ENCODE results near the gene HEPN1. TPM values are rescaled to one million over a fixed set of nuclear protein-coding genes. Genes with fewer than 3 reads are reported as not detected.

HEPN1 gene
- total and polyA plus RNA-seq, 3 donors from 2014 or later, result not detected

DNA sequence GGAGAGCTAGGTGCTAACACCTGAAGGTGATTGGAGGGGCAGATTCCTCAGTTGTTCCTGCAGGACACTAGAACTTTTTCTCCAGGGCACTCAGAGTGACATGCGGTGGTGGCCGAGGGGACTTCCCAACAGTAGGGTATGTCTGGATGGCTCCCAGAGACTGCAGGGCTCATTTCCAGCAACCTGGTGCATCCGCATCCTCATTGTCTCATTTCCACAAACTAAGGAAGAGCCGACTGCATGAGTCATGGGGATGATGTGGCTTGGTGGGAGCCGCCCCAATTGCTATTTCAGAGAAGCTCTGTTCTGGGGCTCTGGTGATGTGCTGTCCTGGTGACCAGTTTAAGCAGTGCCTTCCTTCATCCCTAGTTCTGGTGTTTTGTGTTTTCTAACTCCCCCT lies 18.6 kb upstream of the HEPN1 start:
- 80 to 91% methylated on average over 5 of the region's 5 CpGs for WGBS, 2 donors
- no peaks in the 10 kb centered on the region for H3K9me3 ChIP-seq

GRCh38 chr11:124902616-124903015 lies 16.4 kb upstream of the HEPN1 start:
- H3K4me1 ChIP-seq, result peaks cover 17% of the 10 kb centered on the region
- no peak overlapping the region for H3K27ac ChIP-seq
- H3K9me3 ChIP-seq, result no peaks in the 10 kb centered on the region
- H3K36me3 ChIP-seq (ENCODE audit: low read depth, missing control alignments), result no peaks in the 10 kb centered on the region
- no peak overlapping the region for H3K4me3 ChIP-seq
- DNase-seq, result no peak
- 94 to 100% methylated on average over 1 of the region's 1 CpG for WGBS, 2 donors
- intact Hi-C loops (cut with DNase I; ENCODE audit: low total_unique reads), result no loop called here
- H3K27me3 ChIP-seq, result no peaks in the 10 kb centered on the region
- TF ChIP-seq CTCF (IDR thresholded peaks at IDR 0.05), result no peak
- no peak for TF ChIP-seq POLR2A (IDR thresholded peaks at IDR 0.05)

More for the DNA sequence above, 18.6 kb upstream of the HEPN1 start:
- Histone ChIP-seq H3K27ac (no peak overlapping the region), H3K4me1 (peaks cover 26% of the 10 kb centered on the region), H3K27me3 (no peaks in the 10 kb centered on the region), H3K36me3 (ENCODE audit: low read depth, missing control alignments) (no peaks in the 10 kb centered on the region), H3K4me3 (no peak overlapping the region)
- intact Hi-C loops (cut with DNase I; ENCODE audit: low total_unique reads), result no loop called here
- no peak for DNase-seq
- TF ChIP-seq CTCF (IDR thresholded peaks at IDR 0.05) (no peak), POLR2A (IDR thresholded peaks at IDR 0.05) (no peak)

- WGBS, 2 donors, result 75 to 89% methylated on average over 3 of the region's 3 CpGs
- H3K9me3 ChIP-seq, result no peaks in the 10 kb centered on the region
- no peak overlapping the region for H3K27ac ChIP-seq
- no peak for DNase-seq
- TF ChIP-seq POLR2A (IDR thresholded peaks at IDR 0.05), result no peak
- no peak for TF ChIP-seq CTCF (IDR thresholded peaks at IDR 0.05)
- H3K4me1 ChIP-seq, result peaks cover 3% of the 10 kb centered on the region
- H3K36me3 ChIP-seq (ENCODE audit: low read depth, missing control alignments), result no peaks in the 10 kb centered on the region
- no peaks in the 10 kb centered on the region for H3K27me3 ChIP-seq
- no peak overlapping the region for H3K4me3 ChIP-seq
- intact Hi-C loops (cut with DNase I; ENCODE audit: low total_unique reads), result no loop called here
Observed at GRCh38 chr11:124915541-124916369, 3.3 kb upstream of the HEPN1 start.

DNA sequence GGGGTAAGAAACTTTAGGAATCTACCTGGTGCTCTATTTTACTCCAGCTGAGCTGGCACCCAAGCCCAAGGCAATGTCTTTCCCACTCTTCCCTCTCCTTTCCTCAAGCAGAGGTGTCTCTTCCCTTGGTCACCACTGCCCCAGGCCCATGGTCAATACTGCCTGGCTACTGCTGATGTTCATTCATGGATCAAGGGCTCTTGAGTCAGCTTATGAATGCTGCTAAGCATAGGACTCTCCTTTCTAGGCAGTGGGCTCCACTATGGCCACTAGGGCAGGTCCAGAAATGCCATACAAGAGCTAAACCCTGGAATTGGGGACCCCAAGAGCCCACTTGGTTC lies 2.7 kb upstream of the HEPN1 start:
- Histone ChIP-seq H3K36me3 (ENCODE audit: low read depth, missing control alignments) (no peaks in the 10 kb centered on the region), H3K27ac (no peak overlapping the region), H3K4me3 (no peak overlapping the region), H3K9me3 (no peaks in the 10 kb centered on the region), H3K4me1 (peaks cover 3% of the 10 kb centered on the region), H3K27me3 (no peaks in the 10 kb centered on the region)
- DNase-seq, result no peak
- no peak for TF ChIP-seq CTCF (IDR thresholded peaks at IDR 0.05)
- TF ChIP-seq POLR2A (IDR thresholded peaks at IDR 0.05), result no peak
- intact Hi-C loops (cut with DNase I; ENCODE audit: low total_unique reads), result no loop called here

DNA sequence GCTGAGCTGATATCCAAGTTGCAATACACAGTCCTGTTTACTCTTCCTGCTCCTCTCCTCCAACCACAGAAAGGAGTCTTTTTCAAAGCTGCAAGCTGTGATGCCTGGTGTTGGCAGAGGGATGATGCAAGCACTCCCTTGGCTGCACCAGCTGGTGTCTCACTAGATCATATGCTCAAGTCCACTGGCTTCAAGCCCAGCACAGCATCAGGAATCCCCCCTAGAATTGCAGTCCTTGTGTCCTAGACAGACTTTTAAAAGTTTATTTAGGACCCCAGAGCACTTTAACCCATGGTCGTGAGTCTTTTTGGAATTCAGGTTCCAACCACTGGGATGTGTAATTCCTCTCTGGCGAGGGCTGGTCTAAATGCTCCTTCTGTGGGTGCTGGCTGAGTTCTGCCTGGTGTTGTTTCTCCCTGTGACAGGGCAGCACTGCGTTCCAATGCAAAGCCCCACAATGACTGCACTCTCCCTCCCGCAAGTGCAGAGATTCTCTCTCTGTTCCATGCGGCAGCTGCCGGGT lies 1.9 kb upstream of the HEPN1 start:
- WGBS, 2 donors, result 83 to 89% methylated on average over 6 of the region's 6 CpGs
- no peak overlapping the region for H3K4me3 ChIP-seq
- TF ChIP-seq POLR2A (IDR thresholded peaks at IDR 0.05) (no peak), CTCF (IDR thresholded peaks at IDR 0.05) (no peak)
- no peaks in the 10 kb centered on the region for H3K36me3 ChIP-seq (ENCODE audit: low read depth, missing control alignments)
- no peak for DNase-seq
- no peaks in the 10 kb centered on the region for H3K27me3 ChIP-seq
- no peaks in the 10 kb centered on the region for H3K9me3 ChIP-seq
- H3K4me1 ChIP-seq, result peaks cover 3% of the 10 kb centered on the region
- no peak overlapping the region for H3K27ac ChIP-seq
- intact Hi-C loops (cut with DNase I; ENCODE audit: low total_unique reads), result no loop called here
